Measurements from ENCODE around the gene APOBEC3A. TPM values are rescaled to one million over a fixed set of nuclear protein-coding genes. Genes with fewer than 3 reads are reported as not detected.

The APOBEC3A gene
- total and polyA plus RNA-seq, 10 of the 15 experiments (the other 5 are each of a cell fraction or from before 2014, with no cell fraction given), result 0.20 TPM; not detected in 9

GRCh38 chr22:38938221-38938620, 19.2 kb upstream of the APOBEC3A start:
- no peak overlapping the region for H2AFZ ChIP-seq (ENCODE audit: control insufficient read depth, low read depth, low read length)
- intact Hi-C loops (cut with micrococcal nuclease; ENCODE audit: unreplicated experiment), result no loop called here
- ChIA-PET RAD21 (ENCODE audit: unreplicated experiment) (no interaction called here), CTCF (no interaction called here), SMC1A (ENCODE audit: uncharacterized antibody, unreplicated experiment) (no interaction called here), POLR2A (no interaction called here)
- H3K9ac ChIP-seq (ENCODE audit: control insufficient read depth, insufficient read depth, low read length), result no peak overlapping the region
- H3K4me3 ChIP-seq, result no peak overlapping the region
- TF ChIP-seq SREBF1 (IDR thresholded peaks at IDR 0.05; ENCODE audit: low read length) (no peak), MEF2B (IDR thresholded peaks at IDR 0.05; ENCODE audit: partially characterized antibody, poor library complexity, severe bottlenecking) (no peak), RELB (IDR thresholded peaks at IDR 0.05; ENCODE audit: low read depth) (no peak), IRF4 (IDR thresholded peaks at IDR 0.05; ENCODE audit: low read depth, low read length) (no peak), SKIL (IDR thresholded peaks at IDR 0.05; ENCODE audit: low read depth, poor library complexity, severe bottlenecking) (no peak)
- H3K27me3 ChIP-seq (replicated peaks in 1 of 2; ENCODE audit: control insufficient read depth in 2 of 2, insufficient read depth in 2 of 2, low read length in 1 of 2), result no peaks in the 10 kb centered on the region
- ATAC-seq (no peak), DNase-seq (ENCODE audit: low read depth, low spot score) (no peak), FAIRE-seq (no peak)
- no peaks in the 10 kb centered on the region for H3K9me3 ChIP-seq (replicated peaks; ENCODE audit: control insufficient read depth, insufficient read depth, low read length)
- WGBS (ENCODE audit: insufficient coverage, insufficient replicate concordance, low lambda C conversion rate, missing lambda C conversion rate), result 92% methylated on average over 11 of the region's 11 CpGs
- H4K20me1 ChIP-seq (ENCODE audit: control insufficient read depth, insufficient read depth), result no peaks in the 10 kb centered on the region
- in situ Hi-C loops (cut with MboI), result no loop called here
- H3K27ac ChIP-seq (ENCODE audit: control insufficient read depth, insufficient read depth), result no peak overlapping the region
- H3K4me2 ChIP-seq (ENCODE audit: control insufficient read depth, insufficient read depth), result no peak overlapping the region
- BruUV-seq (replicated peaks), result no TSS peak
- H3K79me2 ChIP-seq (ENCODE audit: control insufficient read depth, insufficient read depth, low read length), result no peaks in the 10 kb centered on the region
- H3K4me1 ChIP-seq (ENCODE audit: control insufficient read depth, insufficient read depth, low read length), result peaks cover 25% of the 10 kb centered on the region
- H3K36me3 ChIP-seq (ENCODE audit: control insufficient read depth in 2 of 2, insufficient read depth in 2 of 2, low read length in 1 of 2), result no peaks in the 10 kb centered on the region
